Measurements from ENCODE around the gene PBRM1. TPM values are rescaled to one million over a fixed set of nuclear protein-coding genes. Genes with fewer than 3 reads are reported as not detected.
A peak's percentile ranks its signal among the peaks of the same experiment; 100 is the strongest.

The PBRM1 gene
- total and polyA plus RNA-seq, 2 of the 8 experiments (the other 6 are each of a cell fraction or from before 2014, with no cell fraction given): 19.3 to 65.8 TPM

GRCh38 chr3:52534281-52535183, 151.2 kb downstream of the PBRM1 start:
- Histone ChIP-seq H3K79me1 (ENCODE audit: low read depth, low read length) (peaks cover 36% of the 10 kb centered on the region), H4K20me1 (replicated peaks in 1 of 2; ENCODE audit: control insufficient read depth in 1 of 2, insufficient read depth in 2 of 2, low read length in 2 of 2) (peaks cover 12 to 35% of the 10 kb centered on the region in 2 experiments), H3K9ac (replicated peaks in 1 of 4; ENCODE audit: extremely low read depth in 1 of 4, low read depth in 3 of 4, low read length in 3 of 4) (peak overlapping the region in 2 of 4 experiments; percentile 8 to 35; a peak in 3 of 7 replicates), H3K79me2 (ENCODE audit: control insufficient read depth in 1 of 2, insufficient read depth in 2 of 2, low read length in 2 of 2) (peaks cover 12 to 57% of the 10 kb centered on the region in 2 experiments), H4K91ac (replicated peaks; ENCODE audit: insufficient read length, low read length) (peak overlapping the region; percentile 59), H3K9me3 (ENCODE audit: insufficient read depth in 2 of 2, low read depth in 1 of 2, low read length in 1 of 2) (no peaks in the 10 kb centered on the region), H3K4me3 (ENCODE audit: extremely low read depth in 1 of 4, insufficient read depth in 2 of 4, low read depth in 3 of 4, low read length in 4 of 4) (peak overlapping the region; percentile 56 to 68 (median 66)), H2BK5ac (ENCODE audit: low read depth, low read length) (no peak overlapping the region), H3K56ac (replicated peaks; ENCODE audit: insufficient read length, low read depth, low read length) (no peak overlapping the region), H3K4me2 (ENCODE audit: insufficient read depth in 1 of 2, low read depth in 2 of 2, low read length in 2 of 2) (peak overlapping the region; percentile 73 to 89), H3K23ac (ENCODE audit: insufficient read length) (no peak overlapping the region), H2AK5ac (ENCODE audit: low read depth, low read length) (no peak overlapping the region), H2BK120ac (replicated peaks; ENCODE audit: low read depth, low read length) (no peak overlapping the region), H3K14ac (ENCODE audit: insufficient read length) (no peak overlapping the region), H4K8ac (ENCODE audit: extremely low read depth, insufficient read depth, low read length) (peak overlapping the region; percentile 81; the same call in 1 of the 2 replicates), H3K27ac (ENCODE audit: low read depth, low read length) (0 out of 2 replicates have a peak overlapping the region, but pooled peaks have one; percentile 3), H3K27me3 (replicated peaks in 1 of 4; ENCODE audit: control insufficient read depth in 3 of 4, extremely low read depth in 1 of 4, insufficient read depth in 3 of 4, low read length in 3 of 4) (no peaks in the 10 kb centered on the region), H2BK12ac (ENCODE audit: low read depth, low read length) (0 out of 2 replicates have a peak overlapping the region, but pooled peaks have one; percentile 23), H2BK15ac (ENCODE audit: low read length) (peak overlapping the region; percentile 81; the same call in 1 of the 2 replicates), H3K36me3 (ENCODE audit: control insufficient read depth in 2 of 4, insufficient read depth in 4 of 4, low read length in 3 of 4) (peaks cover 0 to 4% (median 0%) of the 10 kb centered on the region in 4 experiments; a peak in 5 of 8 replicates), H3K23me2 (ENCODE audit: low read depth, low read length) (peaks cover 26% of the 10 kb centered on the region), H2BK20ac (ENCODE audit: low read length) (no peak overlapping the region), H3K4me1 (replicated peaks in 1 of 4; ENCODE audit: control insufficient read depth in 3 of 4, insufficient read depth in 4 of 4, low read length in 3 of 4) (peaks cover 7 to 33% (median 19%) of the 10 kb centered on the region in 4 experiments), H3K18ac (ENCODE audit: extremely low read depth, low read length) (peak overlapping the region; percentile 60), H4K5ac (ENCODE audit: insufficient read length, low read depth, low read length) (peak overlapping the region; percentile 14), H3K4ac (replicated peaks; ENCODE audit: insufficient read length, low read depth, low read length) (peak overlapping the region; percentile 69), H2AFZ (ENCODE audit: low read length) (no peak overlapping the region)
- FAIRE-seq (no peak), DNase-seq (ENCODE audit: low read depth in 1 of 2, low spot score in 2 of 2) (no peak)
- ChIA-PET CTCF (ENCODE audit: partially characterized antibody) (no interaction called here), POLR2A (ENCODE audit: partially characterized antibody) (interaction anchor here (1.0 to 2.6 kb wide), 2 partner anchors 11 to 85 kb away, joined by 3 to 16 read pairs; no protein-coding TSS in a partner anchor)
- 61% methylated on average over 56 of the region's 57 CpGs; no CpG with 5 or more reads in 1 of the 2 experiments for WGBS, 2 experiments (ENCODE audit: extremely low coverage in 1 of 2, insufficient coverage in 1 of 2, insufficient read length in 1 of 2, insufficient replicate concordance in 2 of 2, low coverage in 1 of 2, low lambda C conversion rate in 2 of 2, missing lambda C conversion rate in 1 of 2)
- no peak for TF ChIP-seq GABPA (IDR thresholded peaks at IDR 0.05; ENCODE audit: borderline replicate concordance, insufficient read depth, low read length)
- TF ChIP-seq, protein P1, sequence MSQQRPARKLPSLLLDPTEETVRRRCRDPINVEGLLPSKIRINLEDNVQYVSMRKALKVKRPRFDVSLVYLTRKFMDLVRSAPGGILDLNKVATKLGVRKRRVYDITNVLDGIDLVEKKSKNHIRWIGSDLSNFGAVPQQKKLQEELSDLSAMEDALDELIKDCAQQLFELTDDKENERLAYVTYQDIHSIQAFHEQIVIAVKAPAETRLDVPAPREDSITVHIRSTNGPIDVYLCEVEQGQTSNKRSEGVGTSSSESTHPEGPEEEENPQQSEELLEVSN (IDR thresholded peaks at IDR 0.05): 0 out of 2 replicates have a peak, but pooled peaks have one; percentile 38

Measured in H1 (cell line).